ENCODE data around the gene OPA1. TPM values are rescaled to one million over a fixed set of nuclear protein-coding genes. Genes with fewer than 3 reads are reported as not detected.

OPA1 gene
- total RNA-seq, 2 experiments from 2014 or later, result 56.1 to 57.6 TPM

DNA sequence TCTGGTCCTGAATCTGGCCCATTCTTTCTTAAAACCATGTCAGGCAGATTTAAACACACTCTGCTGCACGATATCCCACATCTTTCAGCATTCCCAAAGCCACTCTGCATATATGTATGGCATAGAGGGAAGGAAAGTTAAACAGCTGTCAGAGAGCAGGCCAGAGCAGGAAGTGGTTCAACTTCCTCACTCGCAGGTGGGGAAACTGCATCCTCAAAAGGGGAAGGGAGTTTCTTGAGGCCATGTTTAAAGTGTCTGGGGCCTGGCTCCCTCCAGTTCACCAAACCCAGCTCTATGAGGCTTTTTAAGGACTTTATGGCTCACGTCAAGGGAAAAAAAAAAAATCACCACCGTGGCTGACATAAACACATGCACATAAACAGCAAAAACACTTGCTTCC, 123.1 kb downstream of the OPA1 start:
- Mint-ChIP-seq H3K27ac (no peak overlapping the region), H3K4me1 (ENCODE audit: low read depth) (peaks cover 14% of the 10 kb centered on the region), H3K9me3 (peaks cover 8% of the 10 kb centered on the region), H3K36me3 (ENCODE audit: low read depth) (peaks cover 7% of the 10 kb centered on the region), H3K4me3 (no peak overlapping the region), H3K27me3 (no peaks in the 10 kb centered on the region)
- Histone ChIP-seq H3K27ac (ENCODE audit: low read depth in 1 of 2, low read length in 2 of 2) (no peak overlapping the region), H3K4me1 (ENCODE audit: insufficient read depth, low read length) (peaks cover 8% of the 10 kb centered on the region), H3K27me3 (ENCODE audit: control insufficient read depth in 1 of 2, insufficient read depth in 2 of 2, low read length in 2 of 2) (no peaks in the 10 kb centered on the region), H3K4me3 (ENCODE audit: low read length) (no peak overlapping the region), H3K36me3 (ENCODE audit: insufficient read depth, low read length) (no peaks in the 10 kb centered on the region), H3K9me3 (ENCODE audit: control insufficient read depth in 1 of 2, insufficient read depth in 1 of 2, low read length in 2 of 2) (peaks cover 13 to 22% of the 10 kb centered on the region in 2 experiments)
- no peak for ATAC-seq (ENCODE audit: poor library complexity)
- CTCF ChIA-PET, result no interaction called here
- DNase-seq, result peak in 2 of 14 experiments; percentile 9 to 16
- POLR2A ChIA-PET, result no interaction called here
- intact Hi-C loops (cut with DNase I, micrococcal nuclease), result no loop called here
- TF ChIP-seq, protein P1, sequence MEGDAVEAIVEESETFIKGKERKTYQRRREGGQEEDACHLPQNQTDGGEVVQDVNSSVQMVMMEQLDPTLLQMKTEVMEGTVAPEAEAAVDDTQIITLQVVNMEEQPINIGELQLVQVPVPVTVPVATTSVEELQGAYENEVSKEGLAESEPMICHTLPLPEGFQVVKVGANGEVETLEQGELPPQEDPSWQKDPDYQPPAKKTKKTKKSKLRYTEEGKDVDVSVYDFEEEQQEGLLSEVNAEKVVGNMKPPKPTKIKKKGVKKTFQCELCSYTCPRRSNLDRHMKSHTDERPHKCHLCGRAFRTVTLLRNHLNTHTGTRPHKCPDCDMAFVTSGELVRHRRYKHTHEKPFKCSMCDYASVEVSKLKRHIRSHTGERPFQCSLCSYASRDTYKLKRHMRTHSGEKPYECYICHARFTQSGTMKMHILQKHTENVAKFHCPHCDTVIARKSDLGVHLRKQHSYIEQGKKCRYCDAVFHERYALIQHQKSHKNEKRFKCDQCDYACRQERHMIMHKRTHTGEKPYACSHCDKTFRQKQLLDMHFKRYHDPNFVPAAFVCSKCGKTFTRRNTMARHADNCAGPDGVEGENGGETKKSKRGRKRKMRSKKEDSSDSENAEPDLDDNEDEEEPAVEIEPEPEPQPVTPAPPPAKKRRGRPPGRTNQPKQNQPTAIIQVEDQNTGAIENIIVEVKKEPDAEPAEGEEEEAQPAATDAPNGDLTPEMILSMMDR (IDR thresholded peaks at IDR 0.05), result no peak

DNA sequence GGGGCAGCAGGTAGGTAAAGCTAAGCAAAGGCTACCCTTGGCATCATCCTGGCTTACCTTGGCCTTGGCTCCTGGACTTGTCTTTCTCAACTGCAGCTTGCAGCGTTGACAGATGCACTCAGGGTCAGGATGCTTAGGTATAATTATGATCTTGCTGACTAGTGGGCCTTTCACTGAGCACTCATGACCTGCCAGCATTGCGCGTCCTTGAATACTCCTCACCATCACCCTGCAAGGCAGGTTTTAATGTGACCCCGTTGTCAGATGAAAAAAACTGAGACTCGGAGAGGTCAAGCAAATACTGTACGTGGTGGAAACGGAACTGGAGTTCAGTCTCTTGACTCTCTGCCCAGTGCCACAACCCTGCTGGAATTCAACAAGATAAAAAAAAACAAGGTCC, 126.7 kb downstream of the OPA1 start:
- H3K27ac Mint-ChIP-seq, result no peak overlapping the region

DNA sequence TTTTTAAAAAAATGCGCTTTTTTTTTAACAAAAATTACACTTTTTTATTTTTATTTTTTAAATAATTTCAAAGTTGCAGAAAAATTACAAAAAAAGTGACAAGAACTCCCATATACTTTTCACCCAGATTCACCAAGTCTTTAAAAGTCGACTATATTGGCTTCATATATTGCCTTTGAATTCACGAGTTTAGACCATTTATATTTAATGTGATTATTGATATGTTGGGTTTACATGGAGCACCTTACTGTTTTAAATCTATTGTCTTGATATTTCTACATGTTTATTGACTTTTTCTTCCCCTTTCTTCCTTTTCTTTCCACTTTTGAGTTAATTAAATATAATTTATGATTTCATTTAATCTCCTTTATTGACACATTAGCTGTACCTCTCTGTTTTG, 127.2 kb downstream of the OPA1 start:
- DNase-seq (no peak), ATAC-seq (ENCODE audit: poor library complexity) (no peak)
- Histone ChIP-seq H3K27me3 (ENCODE audit: control insufficient read depth in 1 of 2, insufficient read depth in 2 of 2, low read length in 2 of 2) (no peaks in the 10 kb centered on the region), H3K4me3 (ENCODE audit: low read length) (no peak overlapping the region), H3K27ac (ENCODE audit: low read depth in 1 of 2, low read length in 2 of 2) (no peak overlapping the region), H3K36me3 (ENCODE audit: insufficient read depth, low read length) (no peaks in the 10 kb centered on the region), H3K9me3 (ENCODE audit: control insufficient read depth in 1 of 2, insufficient read depth in 1 of 2, low read length in 2 of 2) (peaks cover under 1 to 9% of the 10 kb centered on the region in 2 experiments), H3K4me1 (ENCODE audit: insufficient read depth, low read length) (peaks cover 8% of the 10 kb centered on the region)
- no peak overlapping the region for H3K27ac Mint-ChIP-seq
- H3K4me1 Mint-ChIP-seq (ENCODE audit: low read depth), result peaks cover 14% of the 10 kb centered on the region
- intact Hi-C loops (cut with DNase I, micrococcal nuclease), result no loop called here
- H3K27me3 Mint-ChIP-seq, result peaks cover 10% of the 10 kb centered on the region
- POLR2A ChIA-PET, result no interaction called here
- CTCF ChIA-PET, result no interaction called here
- H3K36me3 Mint-ChIP-seq (ENCODE audit: low read depth), result no peaks in the 10 kb centered on the region
- no peak overlapping the region for H3K4me3 Mint-ChIP-seq
- peaks cover 2% of the 10 kb centered on the region for H3K9me3 Mint-ChIP-seq
- TF ChIP-seq, protein P1 (IDR thresholded peaks at IDR 0.05), result no peak

More for the DNA sequence above, 126.7 kb downstream of the OPA1 start:
- H3K9me3 Mint-ChIP-seq, result peaks cover 2% of the 10 kb centered on the region
- Histone ChIP-seq H3K9me3 (ENCODE audit: control insufficient read depth in 1 of 2, insufficient read depth in 1 of 2, low read length in 2 of 2) (peaks cover 5 to 14% of the 10 kb centered on the region in 2 experiments), H3K4me1 (ENCODE audit: insufficient read depth, low read length) (peaks cover 8% of the 10 kb centered on the region), H3K27me3 (ENCODE audit: control insufficient read depth in 1 of 2, insufficient read depth in 2 of 2, low read length in 2 of 2) (no peaks in the 10 kb centered on the region), H3K36me3 (ENCODE audit: insufficient read depth, low read length) (no peaks in the 10 kb centered on the region), H3K27ac (ENCODE audit: low read depth in 1 of 2, low read length in 2 of 2) (no peak overlapping the region), H3K4me3 (ENCODE audit: low read length) (no peak overlapping the region)
- H3K4me3 Mint-ChIP-seq, result no peak overlapping the region
- TF ChIP-seq, protein P1 (IDR thresholded peaks at IDR 0.05), result no peak
- intact Hi-C loops (cut with DNase I, micrococcal nuclease), result no loop called here
- no peaks in the 10 kb centered on the region for H3K36me3 Mint-ChIP-seq (ENCODE audit: low read depth)
- peaks cover 10% of the 10 kb centered on the region for H3K27me3 Mint-ChIP-seq
- no peak for DNase-seq
- ChIA-PET CTCF (no interaction called here), POLR2A (no interaction called here)
- peaks cover 14% of the 10 kb centered on the region for H3K4me1 Mint-ChIP-seq (ENCODE audit: low read depth)
- no peak for ATAC-seq (ENCODE audit: poor library complexity)

Data from CD4-positive, alpha-beta T cell (primary cell).